Measurements from ENCODE around the gene OR10AD1.
A peak's percentile ranks its signal among the peaks of the same experiment; 100 is the strongest.
"Not testable (repeated sequence)": the region's sequence is repeated elsewhere in the genome, so short reads cannot be mapped to it uniquely, and the experiment has no call there.

The OR10AD1 gene, protein sequence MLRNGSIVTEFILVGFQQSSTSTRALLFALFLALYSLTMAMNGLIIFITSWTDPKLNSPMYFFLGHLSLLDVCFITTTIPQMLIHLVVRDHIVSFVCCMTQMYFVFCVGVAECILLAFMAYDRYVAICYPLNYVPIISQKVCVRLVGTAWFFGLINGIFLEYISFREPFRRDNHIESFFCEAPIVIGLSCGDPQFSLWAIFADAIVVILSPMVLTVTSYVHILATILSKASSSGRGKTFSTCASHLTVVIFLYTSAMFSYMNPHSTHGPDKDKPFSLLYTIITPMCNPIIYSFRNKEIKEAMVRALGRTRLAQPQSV

GRCh38 chr12:48203192-48203591 lies at the start of gene OR10AD1:
Gene OR10AD1, minus strand, starts transcription at chr12:48203292. Its CDS starts 0 bp downstream, at chr12:48203292.
- H3K4me3 Mint-ChIP-seq, result no peak within 1 kb of the TSS
- peak within 1 kb of the TSS; percentile 55 for H3K27ac Mint-ChIP-seq
- peaks cover 40% of the 10 kb centered on the region for H3K36me3 Mint-ChIP-seq
- H3K4me1 Mint-ChIP-seq, result peaks cover 42% of the 10 kb centered on the region
- H3K27me3 Mint-ChIP-seq, result no peaks in the 10 kb centered on the region
- H3K9me3 Mint-ChIP-seq, result peaks cover 21% of the 10 kb centered on the region

DNA sequence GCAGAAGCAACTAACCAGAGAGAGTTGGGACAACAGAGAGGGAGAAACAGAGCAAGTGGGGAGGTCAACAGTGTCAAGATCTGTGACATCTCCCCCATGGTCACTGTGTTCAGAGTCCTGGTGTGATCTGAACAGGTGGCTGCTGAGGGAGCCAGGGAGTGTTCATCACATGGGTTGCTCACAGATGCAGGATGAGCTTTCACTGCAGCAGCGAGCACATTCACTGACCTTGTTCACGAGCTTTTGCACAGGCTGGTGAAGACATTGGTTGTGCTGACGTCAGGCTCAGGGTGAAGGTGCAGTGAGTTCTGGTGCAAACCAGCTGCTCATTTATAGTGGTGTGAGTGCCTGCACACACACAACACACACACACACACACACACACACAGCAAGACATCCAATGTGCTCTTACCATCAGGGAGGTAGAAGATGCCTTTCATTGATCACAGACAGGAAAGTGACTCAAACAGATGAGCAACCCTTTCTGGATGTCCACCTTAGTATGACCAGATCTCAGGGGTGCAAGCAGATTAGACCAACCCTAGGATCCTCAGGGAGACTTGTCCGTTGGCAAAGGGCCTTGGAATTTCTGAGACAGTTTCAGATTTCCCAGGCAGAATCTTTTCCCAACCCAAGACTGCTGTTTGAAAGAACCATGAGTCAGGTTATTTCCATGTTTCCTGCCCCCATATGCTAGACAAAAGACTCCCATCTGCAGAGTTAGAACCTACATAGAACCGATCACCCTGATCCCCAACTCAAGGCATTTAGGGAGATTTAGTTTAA lies 44.3 kb upstream of the OR10AD1 start:
- Mint-ChIP-seq H3K27ac (no peak overlapping the region), H3K9me3 (no peaks in the 10 kb centered on the region), H3K36me3 (peaks cover 4% of the 10 kb centered on the region), H3K4me3 (no peak overlapping the region), H3K4me1 (no peaks in the 10 kb centered on the region), H3K27me3 (peaks cover 2% of the 10 kb centered on the region)

DNA sequence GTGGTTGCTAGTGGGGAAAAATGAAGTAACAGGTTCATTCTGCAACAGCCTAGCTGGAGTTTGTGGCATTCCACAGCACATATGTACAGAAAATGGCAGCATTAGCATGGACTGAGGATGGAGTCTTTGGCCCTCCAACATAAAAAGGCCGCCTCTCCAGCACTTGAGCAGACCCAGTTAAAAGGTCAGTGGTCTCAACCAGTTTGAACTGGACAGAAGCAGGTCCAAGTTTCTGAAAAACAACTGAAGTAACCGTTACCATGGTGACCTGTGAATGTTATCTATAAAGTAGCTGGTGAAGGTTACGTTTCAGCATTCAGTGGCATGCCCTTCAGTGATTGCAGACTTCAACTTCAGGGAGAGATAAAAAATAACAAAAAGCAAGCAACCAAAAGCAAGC lies 34.1 kb upstream of the OR10AD1 start:
- Mint-ChIP-seq H3K4me1 (no peaks in the 10 kb centered on the region), H3K9me3 (no peaks in the 10 kb centered on the region), H3K27ac (no peak overlapping the region), H3K27me3 (peaks cover 2% of the 10 kb centered on the region), H3K4me3 (no peak overlapping the region), H3K36me3 (no peaks in the 10 kb centered on the region)

DNA sequence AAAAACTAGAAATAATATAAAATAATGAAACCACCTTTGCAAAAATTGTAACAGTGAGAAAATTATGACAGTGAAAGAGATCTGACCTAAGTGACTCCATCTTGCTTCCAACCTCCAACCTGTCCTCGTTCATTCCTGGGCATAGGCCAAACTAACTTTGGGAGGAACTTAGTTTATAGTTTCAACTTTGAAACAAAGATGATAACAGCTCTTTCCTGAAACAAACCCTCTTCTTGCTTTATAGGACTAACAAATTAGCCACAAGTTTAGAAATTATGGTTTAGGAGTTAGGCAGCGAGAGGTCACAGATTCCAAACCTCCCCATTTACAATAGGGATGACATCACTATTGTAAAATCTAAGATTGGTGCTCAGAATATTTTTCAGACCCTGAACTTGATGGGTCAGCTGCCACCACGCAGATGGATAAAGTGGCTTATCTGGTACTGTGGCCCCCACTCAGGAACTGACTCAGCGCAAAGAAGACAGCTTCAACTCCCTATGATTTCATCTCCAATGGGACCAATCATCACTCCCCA lies 32.8 kb upstream of the OR10AD1 start:
- Mint-ChIP-seq H3K27me3 (peaks cover 2% of the 10 kb centered on the region), H3K4me3 (no peak overlapping the region), H3K4me1 (no peaks in the 10 kb centered on the region), H3K9me3 (no peaks in the 10 kb centered on the region), H3K36me3 (no peaks in the 10 kb centered on the region), H3K27ac (no peak overlapping the region)

GRCh38 chr12:48231169-48231958 lies 28.3 kb upstream of the OR10AD1 start:
- not testable (repeated sequence) for H3K27me3 Mint-ChIP-seq, H3K27ac Mint-ChIP-seq, H3K4me1 Mint-ChIP-seq, H3K4me3 Mint-ChIP-seq, H3K36me3 Mint-ChIP-seq
- peaks cover 10% of the 10 kb centered on the region for H3K9me3 Mint-ChIP-seq

GRCh38 chr12:48224533-48224932 lies 21.4 kb upstream of the OR10AD1 start:
- Mint-ChIP-seq H3K27me3 (peaks cover 13% of the 10 kb centered on the region), H3K9me3 (peaks cover 14% of the 10 kb centered on the region)
- not testable (repeated sequence) for H3K27ac Mint-ChIP-seq, H3K4me3 Mint-ChIP-seq, H3K36me3 Mint-ChIP-seq, H3K4me1 Mint-ChIP-seq

DNA sequence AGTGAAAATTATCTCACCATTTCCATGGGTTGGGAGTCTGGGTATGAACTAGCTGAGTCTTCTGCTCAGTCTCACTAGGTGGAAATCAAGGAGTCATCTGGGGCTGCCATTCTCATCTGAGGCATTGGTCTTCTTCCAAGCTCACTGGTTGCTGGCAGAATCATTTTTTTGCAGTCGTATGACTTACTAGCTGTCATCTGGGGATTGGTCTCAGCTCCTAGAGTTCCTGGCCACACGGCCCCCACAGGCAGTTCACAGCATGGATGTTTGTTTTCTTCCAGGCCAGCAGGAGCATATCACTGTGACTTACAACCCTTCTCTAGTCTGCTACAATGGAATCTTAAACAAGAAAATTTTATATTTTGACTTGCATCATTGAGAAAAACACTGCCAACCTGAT lies 18.6 kb upstream of the OR10AD1 start:
- no peaks in the 10 kb centered on the region for H3K4me1 Mint-ChIP-seq
- peaks cover 11% of the 10 kb centered on the region for H3K27me3 Mint-ChIP-seq
- H3K9me3 Mint-ChIP-seq, result peaks cover 6% of the 10 kb centered on the region
- no peak overlapping the region for H3K4me3 Mint-ChIP-seq
- H3K36me3 Mint-ChIP-seq, result no peaks in the 10 kb centered on the region
- H3K27ac Mint-ChIP-seq, result no peak overlapping the region

DNA sequence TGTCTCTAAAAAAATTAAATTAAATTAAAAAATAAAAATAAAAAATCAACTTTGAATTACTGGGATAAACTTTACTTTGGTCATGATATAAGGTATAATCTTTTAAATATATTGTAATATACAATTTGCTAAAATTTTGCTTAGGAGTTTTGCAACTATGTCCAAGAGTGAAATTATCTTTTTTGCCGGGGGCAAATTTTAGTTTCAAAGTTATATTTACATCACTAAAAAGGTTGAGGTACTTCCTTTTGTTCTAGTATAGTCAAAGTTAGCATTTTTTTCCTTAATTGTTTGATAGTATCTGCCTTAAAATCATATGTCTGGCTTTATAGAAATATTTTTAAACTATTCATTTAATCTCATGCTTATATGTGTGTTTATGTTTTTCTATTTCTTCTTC lies 17.6 kb upstream of the OR10AD1 start:
- no peak overlapping the region for H3K27ac Mint-ChIP-seq
- H3K4me3 Mint-ChIP-seq, result no peak overlapping the region
- peaks cover 6% of the 10 kb centered on the region for H3K27me3 Mint-ChIP-seq
- no peaks in the 10 kb centered on the region for H3K9me3 Mint-ChIP-seq
- H3K4me1 Mint-ChIP-seq, result no peaks in the 10 kb centered on the region
- H3K36me3 Mint-ChIP-seq, result no peaks in the 10 kb centered on the region

DNA sequence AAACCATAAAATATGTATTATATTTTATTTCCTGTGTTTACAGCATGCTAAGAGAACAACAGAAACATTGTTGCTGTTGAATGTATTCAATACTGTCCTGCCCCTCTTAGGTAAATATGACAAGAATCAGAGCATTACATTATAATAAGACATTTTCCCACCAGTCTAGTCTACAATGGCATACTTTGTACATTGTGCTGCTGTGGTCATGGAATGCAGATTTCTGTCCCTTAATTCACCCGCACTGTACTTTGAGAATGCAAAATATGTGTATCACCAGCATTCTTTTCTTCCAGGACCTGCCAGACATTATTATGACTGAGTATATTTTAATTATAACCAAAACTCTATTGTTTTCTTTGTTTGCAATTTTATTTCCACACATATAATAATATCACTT lies 16.5 kb upstream of the OR10AD1 start:
- Mint-ChIP-seq H3K27me3 (peaks cover 6% of the 10 kb centered on the region), H3K36me3 (no peaks in the 10 kb centered on the region), H3K4me1 (no peaks in the 10 kb centered on the region), H3K9me3 (no peaks in the 10 kb centered on the region), H3K27ac (no peak overlapping the region), H3K4me3 (no peak overlapping the region)

- Mint-ChIP-seq H3K4me1 (peaks cover 10% of the 10 kb centered on the region), H3K36me3 (peaks cover 2% of the 10 kb centered on the region), H3K27me3 (peaks cover 9% of the 10 kb centered on the region), H3K4me3 (no peak overlapping the region), H3K27ac (no peak overlapping the region), H3K9me3 (peaks cover 3% of the 10 kb centered on the region)
Measured at GRCh38 chr12:48216785-48217184, 13.7 kb upstream of the OR10AD1 start.

GRCh38 chr12:48209495-48209894 lies 6.4 kb upstream of the OR10AD1 start:
- H3K4me1 Mint-ChIP-seq, result peaks cover 10% of the 10 kb centered on the region
- H3K4me3 Mint-ChIP-seq, H3K27ac Mint-ChIP-seq, H3K27me3 Mint-ChIP-seq: not testable (repeated sequence)
- peaks cover 16% of the 10 kb centered on the region for H3K9me3 Mint-ChIP-seq
- peaks cover 17% of the 10 kb centered on the region for H3K36me3 Mint-ChIP-seq

DNA sequence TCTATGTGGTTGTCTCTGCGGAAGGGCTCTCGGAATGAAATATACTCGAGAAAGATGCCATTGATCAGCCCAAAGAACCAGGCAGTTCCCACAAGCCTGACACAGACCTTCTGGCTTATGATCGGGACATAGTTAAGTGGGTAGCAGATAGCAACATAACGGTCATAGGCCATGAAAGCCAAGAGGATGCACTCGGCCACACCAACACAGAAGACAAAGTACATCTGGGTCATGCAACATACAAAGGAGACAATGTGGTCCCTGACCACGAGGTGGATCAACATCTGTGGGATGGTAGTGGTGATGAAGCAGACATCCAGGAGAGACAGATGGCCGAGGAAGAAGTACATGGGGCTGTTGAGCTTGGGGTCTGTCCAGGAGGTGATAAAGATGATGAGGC lies 326 bp downstream of the OR10AD1 start:
- Mint-ChIP-seq H3K4me1 (peaks cover 42% of the 10 kb centered on the region), H3K36me3 (peaks cover 40% of the 10 kb centered on the region), H3K27ac (no peak overlapping the region), H3K9me3 (peaks cover 21% of the 10 kb centered on the region), H3K4me3 (no peak overlapping the region), H3K27me3 (no peaks in the 10 kb centered on the region)

DNA sequence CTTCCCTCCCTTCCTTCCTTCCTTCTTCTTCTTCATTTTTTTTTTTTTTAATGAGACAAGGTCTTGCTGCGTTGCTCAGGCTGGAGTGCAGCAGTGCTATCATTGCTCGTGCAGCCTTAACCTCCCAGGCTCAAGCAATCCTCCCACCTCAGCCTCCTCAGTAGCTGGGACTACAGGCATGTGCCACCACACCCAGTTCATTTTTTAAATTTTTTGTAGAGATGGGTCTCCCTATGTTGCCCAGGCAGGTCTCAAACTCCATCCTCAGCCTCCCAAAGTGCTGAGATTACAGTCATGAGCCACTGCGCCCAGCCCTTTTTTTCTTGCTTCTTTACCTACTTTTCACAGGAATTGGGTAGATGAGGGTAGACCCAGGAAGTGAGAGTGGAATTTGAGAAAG lies 1.6 kb downstream of the OR10AD1 start:
- Mint-ChIP-seq H3K9me3 (peaks cover 17% of the 10 kb centered on the region), H3K27me3 (no peaks in the 10 kb centered on the region)

DNA sequence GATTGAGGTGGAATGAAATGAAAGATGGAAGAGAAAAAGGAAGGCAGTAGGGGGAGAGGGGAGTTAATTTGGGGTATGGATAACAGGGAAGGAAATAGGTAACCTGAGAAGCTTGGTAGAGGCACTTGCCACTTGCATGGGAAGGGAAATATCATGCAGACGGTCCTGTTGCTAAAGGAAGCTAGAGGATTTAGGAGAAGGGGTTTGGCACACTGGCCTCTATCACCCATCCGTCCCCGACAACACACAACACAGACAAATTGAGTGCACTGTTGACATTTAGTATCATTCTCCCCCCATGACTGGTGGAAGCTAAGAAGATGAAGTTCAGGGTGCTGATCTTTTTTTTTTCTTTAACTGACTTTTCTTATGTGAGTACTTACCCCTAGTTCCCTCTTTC lies 2.0 kb downstream of the OR10AD1 start:
- H3K27ac Mint-ChIP-seq, result peak overlapping the region; percentile 98

More for the DNA sequence above, 1.6 kb downstream of the OR10AD1 start:
- Mint-ChIP-seq H3K4me1 (peaks cover 42% of the 10 kb centered on the region), H3K27ac (no peak overlapping the region), H3K36me3 (peaks cover 34% of the 10 kb centered on the region), H3K4me3 (peak overlapping the region; percentile 7)

GRCh38 chr12:48199774-48200221 lies 3.3 kb downstream of the OR10AD1 start:
- H3K9me3 Mint-ChIP-seq, result peaks cover 13% of the 10 kb centered on the region
- peaks cover under 1% of the 10 kb centered on the region for H3K27me3 Mint-ChIP-seq
- peaks cover 29% of the 10 kb centered on the region for H3K36me3 Mint-ChIP-seq
- peaks cover 47% of the 10 kb centered on the region for H3K4me1 Mint-ChIP-seq
- peak overlapping the region; percentile 98 for H3K27ac Mint-ChIP-seq
- H3K4me3 Mint-ChIP-seq, result peak overlapping the region; percentile 90

More for the DNA sequence above, 2.0 kb downstream of the OR10AD1 start:
- Mint-ChIP-seq H3K27me3 (no peaks in the 10 kb centered on the region), H3K36me3 (peaks cover 31% of the 10 kb centered on the region), H3K4me3 (peak overlapping the region; percentile 90), H3K4me1 (peaks cover 42% of the 10 kb centered on the region), H3K9me3 (peaks cover 14% of the 10 kb centered on the region)

Measured in activated naive CD4-positive, alpha-beta T cell treated with anti-CD3 and anti-CD28 coated beads, Interleukin-2, amount 50 U/mL, for 24 hours (primary cell).